Subcutaneous adipose tissue (tissue), 4 donors: ENCODE data around the gene CFAP69. TPM values are rescaled to one million over a fixed set of nuclear protein-coding genes. Genes with fewer than 3 reads are reported as not detected.

Experiments
- CTCF ChIP-seq: fragments of 450-650 bp; IDR thresholded peaks from one replicate; pipeline ENCODE4 v1.5.1; 2016; ENCODE audit warnings: low read depth, mild to moderate bottlenecking, control low read depth, antibody characterized with exemption, moderate library complexity
- total RNA-seq, 4 donors: library from RNA; depleted of rRNA; stranded (reverse); fragments of >200 nt; gene quantifications; one replicate each; pipeline ENCODE4 v1.1.0, GENCODE V29; 2016

CFAP69 gene
- total RNA-seq, 4 donors from 2014 or later = 12.6 to 30.7 (median 21.2) TPM

GRCh38 chr7:90256778-90257177 is 11.8 kb downstream of the CFAP69 start:
- no peak for TF ChIP-seq CTCF

- TF ChIP-seq CTCF = no peak
Measured at GRCh38 chr7:90261441-90261840, 16.5 kb downstream of the CFAP69 start.

GRCh38 chr7:90262438-90262837 is 17.5 kb downstream of the CFAP69 start:
- no peak for TF ChIP-seq CTCF

GRCh38 chr7:90266808-90267207 is 21.8 kb downstream of the CFAP69 start:
- TF ChIP-seq CTCF = no peak

- TF ChIP-seq CTCF = no peak
Measured at GRCh38 chr7:90267263-90267858, 22.4 kb downstream of the CFAP69 start.

- no peak for TF ChIP-seq CTCF
Measured at GRCh38 chr7:90269163-90269562, 24.2 kb downstream of the CFAP69 start.

- TF ChIP-seq CTCF = no peak
Measured at GRCh38 chr7:90270431-90271178, 25.6 kb downstream of the CFAP69 start.
